GM15510 (cell line): ENCODE measurements around the gene ZP1.

ENCODE experiments used
- POLR2A ChIP-seq: IDR thresholded peaks from 3 replicates; pipeline ENCODE4 v1.6.1; 2011; ENCODE audit warnings: borderline replicate concordance; ENCODE audit not compliant: insufficient read length; ENCODE audit errors: extremely low read depth

The ZP1 gene

DNA sequence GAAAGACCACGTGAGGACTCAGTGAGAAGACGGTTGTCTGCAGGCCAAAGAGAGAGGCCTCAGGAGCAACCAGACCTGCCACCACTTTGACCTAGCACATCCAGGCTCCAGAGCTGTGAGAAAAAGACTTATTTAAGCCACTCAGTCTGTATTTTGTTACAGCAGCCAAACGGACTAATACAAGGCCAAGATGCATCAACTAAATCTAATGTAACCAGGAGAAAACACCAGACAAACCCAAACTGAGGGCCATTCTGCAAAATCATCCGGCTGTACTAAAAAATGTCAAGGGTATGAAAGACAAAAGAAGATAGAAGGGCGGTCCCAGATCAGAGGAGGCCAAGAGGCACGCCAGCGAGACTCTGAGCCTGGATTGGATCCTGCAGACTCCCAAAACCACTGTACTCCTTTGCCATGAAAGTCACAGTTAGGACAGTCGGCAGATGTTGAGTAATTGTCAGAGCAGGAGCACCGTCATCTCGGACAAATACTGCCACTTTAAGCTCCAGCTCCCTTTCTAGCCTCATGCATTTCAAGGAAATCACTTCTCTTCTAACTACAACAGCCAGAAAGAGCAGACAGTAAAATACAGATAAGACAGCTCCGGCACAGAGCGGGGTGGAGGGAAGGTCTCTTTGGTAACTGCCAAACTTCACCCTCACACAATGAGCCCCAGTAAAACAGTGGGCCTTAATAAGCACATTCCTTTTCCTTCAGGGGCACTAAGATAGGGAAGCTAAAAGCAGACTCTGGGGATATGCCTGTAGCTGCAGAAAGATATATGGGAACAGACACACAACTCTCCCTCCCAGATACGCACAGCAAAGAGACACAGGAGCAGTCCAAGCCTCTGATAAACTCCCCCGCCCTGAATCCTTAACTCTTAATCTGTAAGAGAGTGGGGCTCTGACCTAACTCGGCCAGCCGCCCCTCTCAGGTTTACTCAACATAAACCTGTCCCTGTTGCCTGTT, 3.5 kb upstream of the ZP1 start:
- TF ChIP-seq POLR2A = no peak

DNA sequence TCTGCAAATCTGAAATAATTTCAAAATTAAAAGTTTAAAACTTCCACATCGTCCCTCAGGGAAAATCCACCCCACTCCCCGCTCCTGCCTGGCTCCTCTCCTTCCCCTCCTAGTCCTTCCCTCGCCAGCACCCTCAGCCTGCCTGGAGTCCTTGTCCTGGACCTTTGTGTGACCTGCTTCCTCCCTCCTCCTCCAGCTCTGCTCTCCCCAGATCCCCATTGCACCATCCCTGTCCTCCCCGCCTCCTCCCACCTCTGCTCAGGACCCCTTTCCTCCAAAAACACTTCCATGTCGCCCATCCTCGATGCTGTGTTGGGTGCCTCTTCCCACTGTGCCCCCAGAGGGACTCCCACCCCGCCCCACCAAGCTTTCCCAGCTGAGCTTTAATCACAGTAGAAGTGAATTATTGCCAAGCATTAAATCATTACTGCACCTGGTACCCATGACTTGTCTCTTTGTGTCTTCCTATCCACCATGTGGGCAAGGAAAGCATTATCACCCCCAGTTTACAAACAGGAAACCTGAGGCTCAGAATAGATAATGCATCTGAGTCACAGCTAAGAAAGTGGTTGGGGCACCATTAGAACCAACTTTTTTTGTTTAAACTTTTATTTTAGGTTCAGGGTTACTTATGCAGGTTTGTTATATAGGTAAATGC, 2.4 kb upstream of the ZP1 start:
- TF ChIP-seq POLR2A = no peak

DNA sequence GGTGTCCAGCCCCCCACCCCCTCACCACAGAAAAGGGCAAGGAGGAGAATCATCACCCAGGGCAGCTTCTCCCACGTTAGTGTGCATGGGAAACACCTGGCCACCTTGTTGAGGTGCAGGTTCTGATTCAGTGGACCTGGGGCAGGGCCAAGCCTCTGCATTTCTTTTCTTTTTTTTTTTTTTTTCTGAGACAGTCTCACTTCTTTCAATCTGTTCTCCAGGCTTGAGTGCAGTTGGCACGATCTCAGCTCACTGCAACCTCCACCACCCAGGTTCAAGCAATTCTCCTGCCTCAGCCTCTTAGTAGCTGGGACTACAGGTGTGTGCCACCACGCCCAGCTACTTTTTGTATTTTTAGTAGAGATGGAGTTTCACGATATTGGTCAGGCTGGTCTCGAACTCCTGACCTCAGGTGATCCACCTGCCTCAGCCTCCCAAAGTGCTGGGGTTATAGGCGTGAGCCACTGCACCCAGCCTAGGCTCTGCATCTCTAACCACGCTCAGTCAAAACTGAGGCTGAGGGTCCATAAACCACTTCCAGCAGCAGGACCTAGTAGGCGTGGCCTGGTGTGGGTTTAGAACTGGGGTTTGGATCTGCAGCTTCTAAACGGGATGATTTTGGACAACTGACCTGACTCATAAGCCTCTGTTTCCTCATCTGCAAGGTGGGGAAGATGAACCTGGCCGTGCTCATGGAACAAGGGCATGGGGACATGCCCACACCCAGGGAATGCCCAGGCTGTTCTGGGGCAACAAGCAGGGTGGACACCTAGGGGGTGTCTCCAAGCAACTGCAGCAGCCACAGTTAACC, 734 bp downstream of the ZP1 start:
- TF ChIP-seq POLR2A = no peak

DNA sequence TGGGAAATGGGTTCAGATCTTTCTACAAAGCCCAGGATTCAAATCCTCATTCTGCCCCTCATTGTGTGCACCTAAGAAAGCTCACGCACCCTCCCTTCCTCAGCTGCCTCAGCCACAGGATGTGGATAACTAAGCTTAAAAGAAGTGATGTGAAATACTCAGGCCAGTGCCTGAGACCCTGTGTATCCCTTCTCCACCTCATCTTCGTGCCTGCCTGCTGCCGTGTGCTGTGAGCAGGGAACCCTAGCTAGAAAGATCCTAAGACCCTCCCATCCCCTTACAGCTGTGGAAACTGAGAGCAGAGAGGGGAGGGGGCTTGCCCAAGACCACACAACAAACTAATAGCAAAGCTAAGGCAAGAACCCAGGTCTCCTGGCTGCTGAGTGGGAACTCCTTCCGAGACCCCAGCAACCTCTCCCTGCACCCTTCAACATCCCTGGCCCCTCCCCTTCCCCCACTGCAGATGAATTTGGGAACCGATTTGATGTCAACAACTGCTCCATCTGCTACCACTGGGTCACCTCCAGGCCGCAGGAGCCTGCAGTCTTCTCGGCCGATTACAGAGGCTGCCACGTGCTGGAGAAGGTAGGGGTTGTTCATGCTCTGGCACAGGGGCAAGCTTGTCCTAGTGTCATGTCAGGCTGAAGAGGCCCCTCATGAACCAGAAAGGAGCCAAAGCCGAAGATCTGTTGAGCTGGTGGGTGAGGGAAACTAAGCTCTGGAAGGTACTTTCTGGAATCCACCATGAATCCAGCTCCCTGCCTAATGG, 1.5 kb downstream of the ZP1 start:
- TF ChIP-seq POLR2A = no peak

DNA sequence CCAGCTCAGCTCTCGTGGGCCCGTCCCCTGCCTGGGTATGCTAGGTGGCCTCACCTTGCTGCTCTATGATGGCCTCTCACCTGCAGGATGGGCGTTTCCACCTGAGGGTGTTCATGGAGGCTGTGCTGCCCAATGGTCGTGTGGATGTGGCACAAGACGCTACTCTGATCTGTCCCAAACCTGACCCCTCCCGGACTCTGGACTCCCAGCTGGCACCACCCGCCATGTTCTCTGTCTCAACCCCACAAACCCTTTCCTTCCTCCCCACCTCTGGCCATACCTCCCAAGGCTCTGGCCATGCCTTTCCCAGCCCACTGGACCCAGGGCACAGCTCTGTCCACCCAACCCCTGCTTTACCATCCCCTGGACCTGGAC, 2.1 kb downstream of the ZP1 start:
- no peak for TF ChIP-seq POLR2A

DNA sequence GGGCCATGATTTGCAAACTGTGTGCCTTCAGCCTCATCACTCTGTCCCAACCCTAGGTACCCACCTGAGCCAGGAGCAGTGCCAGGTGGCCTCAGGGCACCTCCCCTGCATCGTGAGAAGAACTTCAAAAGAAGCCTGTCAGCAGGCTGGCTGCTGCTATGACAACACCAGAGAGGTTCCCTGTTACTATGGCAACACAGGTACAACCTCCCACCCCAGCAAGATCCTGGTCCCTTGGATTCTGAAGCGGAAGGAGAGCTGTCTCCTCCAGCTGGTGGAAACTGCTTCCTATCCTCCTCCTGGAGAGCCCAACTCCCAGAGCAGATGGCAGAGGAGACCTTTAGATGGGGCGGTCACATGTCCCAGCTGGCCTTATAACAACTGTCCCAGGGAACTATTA, 2.9 kb downstream of the ZP1 start:
- no peak for TF ChIP-seq POLR2A

DNA sequence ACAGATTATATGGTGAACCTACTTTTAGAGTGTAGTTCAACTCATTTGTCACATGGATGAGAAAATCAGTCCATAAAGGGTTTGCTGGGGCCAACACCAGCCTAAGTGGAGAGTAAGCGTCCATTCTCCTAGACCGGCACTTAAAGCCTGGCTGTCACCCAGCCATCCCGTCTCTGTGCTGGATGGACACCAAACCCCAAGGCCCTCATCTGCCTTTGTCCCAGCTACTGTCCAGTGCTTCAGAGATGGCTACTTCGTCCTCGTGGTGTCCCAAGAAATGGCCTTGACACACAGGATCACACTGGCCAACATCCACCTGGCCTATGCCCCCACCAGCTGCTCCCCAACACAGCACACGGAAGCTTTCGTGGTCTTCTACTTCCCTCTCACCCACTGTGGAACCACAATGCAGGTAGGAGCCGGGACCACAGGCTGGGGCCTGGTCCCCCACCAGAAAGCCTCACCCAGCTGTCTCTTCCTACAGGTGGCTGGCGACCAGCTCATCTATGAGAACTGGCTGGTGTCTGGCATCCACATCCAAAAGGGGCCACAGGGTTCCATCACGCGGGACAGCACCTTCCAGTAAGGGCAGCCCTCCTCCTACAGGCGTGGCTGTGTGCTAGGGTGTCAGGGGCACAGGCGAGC, 3.5 kb downstream of the ZP1 start:
- no peak for TF ChIP-seq POLR2A

DNA sequence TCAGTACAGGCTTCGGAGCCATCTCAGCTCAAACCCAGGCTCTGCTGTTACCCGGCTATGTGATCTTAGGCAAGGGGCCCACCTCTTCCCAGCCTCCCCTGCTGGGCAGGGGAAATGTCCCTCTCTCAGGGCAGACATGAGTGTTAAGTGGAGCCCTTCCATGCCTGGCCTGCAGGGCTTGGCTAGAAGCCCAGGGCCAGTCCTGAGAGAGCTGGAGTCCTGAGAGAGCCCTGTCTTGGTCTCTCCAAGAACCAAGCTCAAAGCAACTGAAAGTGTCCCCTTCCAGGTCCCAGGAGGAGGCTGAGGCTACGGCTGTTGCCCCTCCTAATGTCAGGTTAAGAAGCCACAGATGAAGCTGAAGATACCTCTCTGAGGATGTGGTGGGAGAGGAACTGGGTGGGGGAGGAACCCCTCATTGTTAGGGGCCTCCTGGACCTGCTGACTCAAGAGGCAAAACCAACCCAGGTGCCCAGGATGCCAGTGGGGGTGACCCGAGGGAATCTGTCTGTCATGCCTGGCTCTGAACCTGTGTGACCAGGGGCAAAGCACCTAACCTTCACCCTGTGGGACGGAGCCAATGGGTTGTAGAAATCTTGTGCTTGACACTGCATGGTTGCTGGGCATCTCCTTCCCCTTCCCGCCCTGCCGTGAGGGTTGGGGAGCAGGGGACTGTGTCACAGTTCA, 4.2 kb downstream of the ZP1 start:
- no peak for TF ChIP-seq POLR2A

DNA sequence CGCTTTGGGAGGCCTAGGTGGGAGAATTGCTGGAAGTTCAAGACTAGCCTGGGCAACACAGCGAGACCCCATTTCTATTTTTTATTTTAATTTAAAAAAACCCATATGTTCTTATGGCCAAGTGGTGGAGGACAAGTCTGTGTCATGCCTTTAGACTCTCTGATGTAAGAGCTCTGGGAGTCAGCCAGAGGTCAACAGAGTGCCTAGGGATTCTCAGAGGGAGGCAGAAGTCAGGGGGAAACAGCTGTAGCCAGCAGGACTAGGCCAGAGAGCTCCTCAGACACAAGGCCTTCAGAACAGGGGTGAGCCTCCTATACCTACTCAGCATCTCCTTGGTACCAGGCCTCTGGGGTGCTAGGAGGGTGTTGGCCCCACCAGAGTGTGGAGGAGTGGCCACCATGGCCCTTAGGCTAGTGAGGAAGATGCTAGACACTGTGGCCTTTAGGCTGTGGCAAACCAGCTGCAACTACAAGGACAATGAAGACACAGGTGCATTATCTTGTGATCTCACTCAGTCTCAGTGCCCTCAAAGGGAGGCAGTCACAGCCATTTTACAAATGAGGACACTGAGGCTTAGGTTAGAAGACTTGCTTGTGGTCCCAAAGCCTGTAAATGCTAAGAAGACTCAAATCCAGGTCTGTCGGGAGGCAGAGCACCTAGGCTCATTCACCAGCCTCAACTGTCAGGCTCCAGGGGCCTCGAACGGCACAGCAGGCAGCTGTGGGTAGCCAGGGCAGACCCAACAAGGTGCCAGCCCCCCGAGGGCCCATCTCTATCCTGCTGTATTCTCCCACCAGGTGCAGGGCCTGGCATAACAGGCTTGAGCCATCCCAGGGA, 5.0 kb downstream of the ZP1 start:
- no peak for TF ChIP-seq POLR2A

DNA sequence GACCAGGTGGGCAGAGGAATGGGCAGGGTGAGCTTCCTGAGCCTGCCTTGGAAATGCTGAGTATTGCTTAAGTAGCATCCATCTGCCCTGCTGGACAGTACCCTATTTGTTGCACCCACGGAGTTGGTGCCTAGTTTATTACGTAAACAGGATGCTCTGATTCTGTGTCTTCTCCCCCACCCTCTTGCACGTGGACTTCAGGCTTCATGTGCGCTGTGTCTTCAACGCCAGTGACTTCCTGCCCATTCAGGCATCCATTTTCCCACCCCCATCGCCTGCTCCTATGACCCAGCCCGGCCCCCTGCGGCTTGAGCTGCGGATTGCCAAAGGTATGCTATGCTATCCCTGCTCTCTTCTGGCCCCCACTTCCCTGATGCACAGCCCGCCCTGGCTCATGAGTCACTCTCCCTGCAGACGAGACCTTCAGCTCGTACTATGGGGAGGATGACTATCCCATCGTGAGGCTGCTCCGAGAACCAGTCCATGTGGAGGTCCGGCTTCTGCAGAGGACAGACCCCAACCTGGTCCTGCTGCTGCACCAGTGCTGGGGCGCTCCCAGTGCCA, 5.7 kb downstream of the ZP1 start:
- no peak for TF ChIP-seq POLR2A

DNA sequence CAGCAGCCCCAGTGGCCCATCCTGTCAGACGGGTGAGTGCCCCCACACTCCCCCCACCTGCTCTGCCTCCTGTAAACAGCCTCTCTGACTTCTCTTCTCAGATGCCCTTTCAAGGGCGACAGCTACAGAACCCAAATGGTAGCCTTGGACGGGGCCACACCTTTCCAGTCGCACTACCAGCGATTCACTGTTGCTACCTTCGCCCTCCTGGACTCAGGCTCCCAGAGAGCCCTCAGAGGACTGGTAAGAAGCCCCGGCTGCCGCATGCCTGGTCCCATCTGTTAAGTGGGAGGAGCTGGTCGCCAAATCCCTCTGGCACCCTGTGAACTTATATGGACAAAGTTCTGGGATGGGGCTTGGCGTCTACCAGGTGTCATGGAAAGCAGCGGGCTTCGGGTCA, 6.2 kb downstream of the ZP1 start:
- TF ChIP-seq POLR2A = no peak
